GM12801 (cell line): ENCODE measurements around the gene CRYBB1.

Experiments
- TF ChIP-seq, protein P1 (sequence below): IDR thresholded peaks from one replicate; pipeline ENCODE4 v1.5.1; 2011; ENCODE audit warnings: control low read depth; ENCODE audit not compliant: insufficient read length; ENCODE audit errors: extremely low read depth

CRYBB1 gene

DNA sequence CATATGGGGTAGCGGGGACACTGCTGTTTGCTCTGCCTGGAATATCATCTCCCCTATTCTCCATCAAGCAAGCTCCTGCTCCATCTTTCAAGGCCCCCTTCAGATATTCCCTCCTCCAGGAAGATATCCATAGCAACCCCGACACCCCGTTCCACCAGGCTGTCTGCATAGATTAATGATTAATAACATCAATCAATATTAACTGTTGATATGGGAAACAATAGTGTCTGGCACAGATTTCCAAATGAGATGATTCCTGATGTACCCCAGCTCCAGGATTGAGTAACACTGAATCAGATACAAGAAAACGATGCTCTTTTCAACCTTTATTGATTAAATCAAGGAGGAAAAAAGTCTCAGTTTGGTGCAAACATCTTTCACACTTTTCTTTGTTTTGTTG lies 20.3 kb downstream of the CRYBB1 start:
- TF ChIP-seq, protein P1, sequence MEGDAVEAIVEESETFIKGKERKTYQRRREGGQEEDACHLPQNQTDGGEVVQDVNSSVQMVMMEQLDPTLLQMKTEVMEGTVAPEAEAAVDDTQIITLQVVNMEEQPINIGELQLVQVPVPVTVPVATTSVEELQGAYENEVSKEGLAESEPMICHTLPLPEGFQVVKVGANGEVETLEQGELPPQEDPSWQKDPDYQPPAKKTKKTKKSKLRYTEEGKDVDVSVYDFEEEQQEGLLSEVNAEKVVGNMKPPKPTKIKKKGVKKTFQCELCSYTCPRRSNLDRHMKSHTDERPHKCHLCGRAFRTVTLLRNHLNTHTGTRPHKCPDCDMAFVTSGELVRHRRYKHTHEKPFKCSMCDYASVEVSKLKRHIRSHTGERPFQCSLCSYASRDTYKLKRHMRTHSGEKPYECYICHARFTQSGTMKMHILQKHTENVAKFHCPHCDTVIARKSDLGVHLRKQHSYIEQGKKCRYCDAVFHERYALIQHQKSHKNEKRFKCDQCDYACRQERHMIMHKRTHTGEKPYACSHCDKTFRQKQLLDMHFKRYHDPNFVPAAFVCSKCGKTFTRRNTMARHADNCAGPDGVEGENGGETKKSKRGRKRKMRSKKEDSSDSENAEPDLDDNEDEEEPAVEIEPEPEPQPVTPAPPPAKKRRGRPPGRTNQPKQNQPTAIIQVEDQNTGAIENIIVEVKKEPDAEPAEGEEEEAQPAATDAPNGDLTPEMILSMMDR: no peak

DNA sequence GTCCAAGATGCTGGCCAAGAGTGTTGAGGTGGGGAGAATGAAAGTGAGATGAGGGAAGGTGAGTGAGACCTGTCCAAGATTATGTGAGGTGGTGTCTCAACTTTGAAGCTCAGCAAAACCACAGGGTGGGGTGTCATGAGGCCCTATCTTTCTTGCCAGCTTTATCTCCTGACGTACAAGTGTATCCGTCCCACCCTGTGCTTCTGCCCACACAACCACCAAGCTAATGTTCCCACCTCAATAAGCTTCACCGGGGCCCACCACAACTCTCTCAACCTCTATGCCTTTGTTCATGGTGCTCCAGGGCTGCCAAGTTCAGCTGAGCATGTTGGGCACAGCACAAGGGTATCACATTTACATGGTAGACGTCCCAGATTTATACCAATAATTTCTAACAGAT lies 20.8 kb downstream of the CRYBB1 start:
- TF ChIP-seq, protein P1: no peak

DNA sequence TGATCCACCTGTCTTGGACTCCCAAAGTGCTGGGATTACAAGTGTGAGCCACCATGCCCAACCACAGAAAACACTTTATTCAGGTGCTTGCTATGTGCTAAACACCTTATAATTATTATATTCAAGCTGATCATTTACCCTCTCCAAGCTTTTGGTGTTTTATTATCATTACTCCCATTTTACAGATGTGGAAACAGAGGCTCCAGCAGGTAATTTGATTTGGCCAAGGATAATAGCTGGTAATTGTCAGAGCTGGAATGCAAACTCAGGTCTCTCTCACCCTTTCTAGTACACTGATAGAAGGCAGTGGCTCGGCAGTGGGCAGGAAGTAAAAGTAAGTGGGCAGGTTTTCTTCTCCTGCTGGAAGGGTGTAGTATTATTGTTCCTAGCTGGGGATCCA lies 24.1 kb downstream of the CRYBB1 start:
- TF ChIP-seq, protein P1: no peak

DNA sequence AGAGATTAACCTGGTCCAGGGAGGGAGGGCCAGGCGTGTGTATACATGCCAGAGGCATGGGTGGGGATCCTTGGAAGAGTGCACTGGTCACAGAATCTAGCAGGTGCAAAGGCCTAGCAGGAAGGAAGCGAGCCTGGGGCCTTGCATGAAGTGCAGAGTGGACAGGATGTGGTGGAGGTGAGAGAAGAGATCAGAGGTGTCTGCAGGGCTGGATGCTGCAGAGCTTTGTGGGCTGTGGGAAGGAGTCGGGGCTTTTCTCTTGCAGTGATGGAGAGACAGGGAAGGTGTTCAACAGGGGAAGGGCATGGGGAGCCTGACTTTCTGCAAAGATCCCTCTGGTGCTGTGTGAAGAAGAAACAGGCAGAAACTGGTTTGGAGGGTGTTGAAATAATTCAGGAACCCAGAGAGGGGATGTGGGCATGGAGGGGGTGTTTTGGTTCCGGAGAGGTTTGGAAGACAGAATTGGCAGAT lies 25.4 kb downstream of the CRYBB1 start:
- TF ChIP-seq, protein P1: no peak

DNA sequence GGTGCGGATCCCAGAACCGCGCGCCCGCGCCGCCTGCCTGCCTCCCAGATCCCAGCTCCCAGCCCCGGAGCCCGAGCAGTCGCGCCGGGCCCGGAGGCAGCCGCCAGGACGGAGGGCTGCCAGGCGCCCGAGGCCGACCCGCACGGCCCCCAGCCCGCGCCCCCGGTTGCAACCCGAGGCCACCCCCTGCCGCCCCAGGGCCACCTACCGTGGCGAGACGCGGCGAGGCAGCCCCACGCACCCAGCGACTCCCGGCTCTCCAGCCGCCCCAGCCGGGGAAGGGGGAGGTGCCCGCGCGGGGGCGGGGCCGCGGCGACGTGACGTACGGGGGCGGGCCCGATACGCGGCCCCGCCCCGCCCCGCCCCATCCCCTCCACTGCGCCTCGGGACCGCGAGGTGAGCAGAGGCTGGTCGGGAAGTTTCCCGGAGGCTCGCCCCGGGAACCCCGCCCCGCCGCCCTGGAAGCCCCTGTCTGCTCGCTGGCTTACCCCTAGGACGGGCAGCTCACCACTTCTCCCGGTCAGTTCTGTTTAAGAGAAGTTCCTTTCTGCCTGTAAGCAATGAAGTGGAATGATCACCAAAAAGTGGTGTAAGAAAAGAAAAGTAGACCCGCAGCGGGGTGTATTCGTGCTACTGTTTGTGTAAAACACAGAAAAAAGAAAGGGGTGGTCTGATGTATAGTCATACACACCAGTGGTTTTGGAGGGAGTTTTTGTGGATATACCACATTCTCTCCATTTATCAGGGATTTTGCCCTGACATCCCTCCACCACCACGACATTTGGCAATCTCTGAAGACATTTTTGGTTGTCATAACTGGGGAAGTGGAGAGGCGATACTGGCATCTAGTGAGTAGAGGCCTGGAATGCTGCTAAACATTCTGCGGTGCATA lies 27.7 kb downstream of the CRYBB1 start, which contains the start of gene TPST2:
TPST2 (minus strand) TSS at position 288 of the 892 bp plus-strand sequence. CDS start 48,502 bp downstream, outside the sequence.
- TF ChIP-seq, protein P1: no peak

DNA sequence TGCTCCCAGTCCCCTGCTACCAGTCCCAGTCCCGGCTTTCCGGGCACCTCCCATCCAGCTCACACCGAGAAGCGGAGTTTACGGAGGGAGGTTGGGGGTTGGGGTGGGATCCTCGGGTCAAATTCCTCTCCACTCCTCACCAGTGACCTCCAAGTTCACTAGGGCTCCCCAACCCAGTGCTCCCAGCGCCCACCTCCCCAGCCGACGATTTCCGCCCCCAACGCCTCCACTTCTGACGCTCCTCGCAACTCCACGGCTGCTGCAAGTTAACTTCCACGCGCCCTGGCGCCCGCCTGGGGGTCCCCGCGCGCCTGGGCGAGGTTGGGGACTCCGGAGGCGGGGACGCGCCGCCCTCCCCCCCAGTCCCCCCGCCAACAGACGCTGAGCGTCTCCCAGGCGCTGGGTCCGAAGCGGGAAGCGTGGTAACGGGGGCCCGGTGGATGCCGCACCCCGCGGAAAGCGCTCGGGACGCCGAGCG lies 28.4 kb downstream of the CRYBB1 start:
- TF ChIP-seq, protein P1: no peak

DNA sequence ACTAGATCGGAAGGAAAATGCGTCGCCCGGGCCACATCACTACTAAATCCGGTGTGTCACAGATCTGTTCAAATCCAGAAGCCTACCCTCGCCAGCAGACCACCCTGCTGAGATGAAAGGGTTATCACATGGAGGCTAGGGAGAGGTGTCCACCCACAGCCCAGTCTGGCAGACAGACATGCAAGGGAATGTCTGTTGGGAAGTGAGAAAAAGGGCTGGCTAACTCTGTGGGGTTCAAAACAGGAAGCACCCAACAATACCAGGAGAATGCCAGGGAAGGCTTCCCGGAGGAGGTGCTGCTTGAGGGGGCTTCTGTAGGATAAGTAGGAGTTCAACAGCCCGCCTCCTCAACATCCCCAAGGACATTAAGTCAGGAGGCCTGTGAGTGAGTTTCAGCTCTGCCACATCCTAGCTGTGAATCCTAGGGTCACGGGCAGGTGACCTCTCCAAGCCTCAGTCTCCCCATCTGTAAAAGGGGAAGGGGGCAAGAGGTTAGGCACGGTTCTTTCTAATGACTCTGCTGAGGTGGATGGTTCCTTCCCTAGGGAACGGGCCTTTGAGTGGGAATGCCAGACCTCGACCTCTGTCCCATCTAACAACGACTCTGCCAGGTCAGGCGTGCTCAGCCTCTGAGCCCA lies 29.0 kb downstream of the CRYBB1 start:
- TF ChIP-seq, protein P1: no peak
